ENCODE measurements around the gene RASGEF1B. TPM values are rescaled to one million over a fixed set of nuclear protein-coding genes. Genes with fewer than 3 reads are reported as not detected.

Gene RASGEF1B
- total RNA-seq: 10 to 100 TPM in 4 of 5 experiments, 1 to 10 TPM in 1; 1.1 to 82.5 (median 11.5) TPM
- 1 to 10 TPM; 5.2 to 8.1 TPM for polyA plus RNA-seq
- 339 reads per million, percentile 97 among the genes with 10 or more reads in this experiment for total RNA-seq

- H3K9me3 Mint-ChIP-seq: no peaks in the 10 kb centered on the region
- H3K4me3 Mint-ChIP-seq: peak within 1 kb of the TSS; percentile 91 to 98 (median 95)
- Histone ChIP-seq H3K36me3 (ENCODE audit: control insufficient read depth in 2 of 3, insufficient read depth in 3 of 3, low read length in 3 of 3) (peaks cover 0 to 6% (median 0%) of the 10 kb centered on the region in 3 experiments), H3K4me3 (ENCODE audit: low read length) (peak within 1 kb of the TSS; percentile 96), H3K4me1 (ENCODE audit: control insufficient read depth in 2 of 2, insufficient read depth in 2 of 2, low read length in 2 of 2) (peaks cover 13 to 18% of the 10 kb centered on the region in 2 donors), H3K9me3 (ENCODE audit: control insufficient read depth in 2 of 3, low read length in 3 of 3) (no peaks in the 10 kb centered on the region), H3K27me3 (ENCODE audit: control insufficient read depth in 2 of 2, insufficient read depth in 2 of 2, low read length in 2 of 2) (no peaks in the 10 kb centered on the region), H3K27ac (ENCODE audit: low read depth, low read length) (peak within 1 kb of the TSS; percentile 96)
- peaks cover 0 to 14% (median 0%) of the 10 kb centered on the region in 5 donors for H3K27me3 Mint-ChIP-seq
- ChIA-PET CTCF (interaction anchor here (0.6 to 4.5 kb wide), 8 partner anchors 13 to 723 kb away, joined by 3 to 29 read pairs (median 4); no protein-coding TSS in a partner anchor), POLR2A (interaction anchor here (0.5 to 5.4 kb wide), 20 partner anchors 13 to 958 kb away, joined by 3 to 59 read pairs (median 4); partner anchors contain the start of gene HNRNPDL)
- peaks cover 31 to 52% (median 40%) of the 10 kb centered on the region in 7 donors for H3K4me1 Mint-ChIP-seq
- ATAC-seq (peak; percentile 93), DNase-seq (peak; percentile 95 to 98 (median 97))
- intact Hi-C loops (cut with micrococcal nuclease): loop anchor here (1.0 to 10.0 kb wide), 17 partner anchors 21 to 1983 kb away; partner anchors contain the start of genes ENOPH1 (in 2 of the 2), HNRNPD (in 2 of the 2), HNRNPDL (in 2 of the 2) and HELQ (in 1 of the 2)
- peak within 1 kb of the TSS; percentile 87 to 100 (median 98) for H3K27ac Mint-ChIP-seq
- peaks cover 0 to 5% (median 0%) of the 10 kb centered on the region in 5 donors for H3K36me3 Mint-ChIP-seq
Observed at GRCh38 chr4:81471588-81472280, at the start of gene RASGEF1B. Gene RASGEF1B (minus strand): TSS chr4:81471907. CDS start chr4:81459508, 12,399 bp downstream.

- CTCF ChIA-PET: interaction anchor here (1.1 to 1.6 kb wide), 2 partner anchors 13 to 48 kb away, joined by 3 to 4 read pairs; partner anchors contain the start of gene RASGEF1B
- Mint-ChIP-seq H3K4me3 (no peak overlapping the region), H3K9me3 (peaks cover 0 to 3% (median 0%) of the 10 kb centered on the region in 11 donors), H3K4me1 (peaks cover 0 to 7% (median 5%) of the 10 kb centered on the region in 7 donors), H3K27ac (no peak overlapping the region), H3K36me3 (peaks cover 0 to 2% (median 0%) of the 10 kb centered on the region in 5 donors), H3K27me3 (no peaks in the 10 kb centered on the region)
- no peak overlapping the region for H3K4me3 ChIP-seq (ENCODE audit: low read length)
- H3K27ac ChIP-seq (ENCODE audit: low read depth, low read length): no peak overlapping the region
- POLR2A ChIA-PET: no interaction called here
- no peaks in the 10 kb centered on the region for H3K27me3 ChIP-seq (ENCODE audit: control insufficient read depth in 2 of 2, insufficient read depth in 2 of 2, low read length in 2 of 2)
- H3K9me3 ChIP-seq (ENCODE audit: control insufficient read depth in 2 of 3, low read length in 3 of 3): no peaks in the 10 kb centered on the region
- intact Hi-C loops (cut with micrococcal nuclease): no loop called here
- DNase-seq: no peak
- ATAC-seq: no peak
- no peaks in the 10 kb centered on the region for H3K36me3 ChIP-seq (ENCODE audit: control insufficient read depth in 2 of 3, insufficient read depth in 3 of 3, low read length in 3 of 3)
- H3K4me1 ChIP-seq (ENCODE audit: control insufficient read depth in 2 of 2, insufficient read depth in 2 of 2, low read length in 2 of 2): no peaks in the 10 kb centered on the region
Observed at GRCh38 chr4:81519856-81520255, 48.1 kb upstream of the RASGEF1B start.

GRCh38 chr4:81519427-81519773 is 47.7 kb upstream of the RASGEF1B start:
- H3K4me3 Mint-ChIP-seq: no peak overlapping the region
- intact Hi-C loops (cut with micrococcal nuclease): no loop called here
- H3K27ac Mint-ChIP-seq: no peak overlapping the region
- H3K36me3 ChIP-seq (ENCODE audit: control insufficient read depth in 2 of 3, insufficient read depth in 3 of 3, low read length in 3 of 3): no peaks in the 10 kb centered on the region
- H3K27ac ChIP-seq (ENCODE audit: low read depth, low read length): no peak overlapping the region
- POLR2A ChIA-PET: no interaction called here
- H3K27me3 ChIP-seq (ENCODE audit: control insufficient read depth in 2 of 2, insufficient read depth in 2 of 2, low read length in 2 of 2): no peaks in the 10 kb centered on the region
- H3K4me3 ChIP-seq (ENCODE audit: low read length): no peak overlapping the region
- no peaks in the 10 kb centered on the region for H3K4me1 ChIP-seq (ENCODE audit: control insufficient read depth in 2 of 2, insufficient read depth in 2 of 2, low read length in 2 of 2)
- peaks cover 0 to 3% (median 0%) of the 10 kb centered on the region in 11 donors for H3K9me3 Mint-ChIP-seq
- CTCF ChIA-PET: interaction anchor here (1.1 to 1.6 kb wide), 2 partner anchors 13 to 47 kb away, joined by 3 to 4 read pairs; partner anchors contain the start of gene RASGEF1B
- no peaks in the 10 kb centered on the region for H3K9me3 ChIP-seq (ENCODE audit: control insufficient read depth in 2 of 3, low read length in 3 of 3)
- H3K36me3 Mint-ChIP-seq: peaks cover 0 to 2% (median 0%) of the 10 kb centered on the region in 5 donors
- DNase-seq (no peak), ATAC-seq (no peak)
- peaks cover 0 to 7% (median 5%) of the 10 kb centered on the region in 7 donors for H3K4me1 Mint-ChIP-seq
- no peaks in the 10 kb centered on the region for H3K27me3 Mint-ChIP-seq

- Mint-ChIP-seq H3K36me3 (peaks cover 0 to 2% (median 0%) of the 10 kb centered on the region in 5 donors), H3K9me3 (peaks cover 0 to 3% (median 0%) of the 10 kb centered on the region in 11 donors), H3K27ac (no peak overlapping the region), H3K4me3 (no peak overlapping the region), H3K4me1 (peaks cover 0 to 7% (median 5%) of the 10 kb centered on the region in 7 donors), H3K27me3 (no peaks in the 10 kb centered on the region)
- Histone ChIP-seq H3K4me1 (ENCODE audit: control insufficient read depth in 2 of 2, insufficient read depth in 2 of 2, low read length in 2 of 2) (no peaks in the 10 kb centered on the region), H3K9me3 (ENCODE audit: control insufficient read depth in 2 of 3, low read length in 3 of 3) (no peaks in the 10 kb centered on the region), H3K27me3 (ENCODE audit: control insufficient read depth in 2 of 2, insufficient read depth in 2 of 2, low read length in 2 of 2) (no peaks in the 10 kb centered on the region), H3K4me3 (ENCODE audit: low read length) (no peak overlapping the region), H3K27ac (ENCODE audit: low read depth, low read length) (no peak overlapping the region), H3K36me3 (ENCODE audit: control insufficient read depth in 2 of 3, insufficient read depth in 3 of 3, low read length in 3 of 3) (no peaks in the 10 kb centered on the region)
- POLR2A ChIA-PET: no interaction called here
- no peak for ATAC-seq
- no peak for DNase-seq
- intact Hi-C loops (cut with micrococcal nuclease): no loop called here
- CTCF ChIA-PET: interaction anchor here (1.1 to 1.6 kb wide), 2 partner anchors 12 to 47 kb away, joined by 3 to 4 read pairs; partner anchors contain the start of gene RASGEF1B
Observed at GRCh38 chr4:81518762-81519426, 47.2 kb upstream of the RASGEF1B start.

GRCh38 chr4:81516241-81516640 is 44.5 kb upstream of the RASGEF1B start:
- H3K4me1 ChIP-seq (ENCODE audit: control insufficient read depth in 2 of 2, insufficient read depth in 2 of 2, low read length in 2 of 2): no peaks in the 10 kb centered on the region
- H3K27me3 ChIP-seq (ENCODE audit: control insufficient read depth in 2 of 2, insufficient read depth in 2 of 2, low read length in 2 of 2): no peaks in the 10 kb centered on the region
- no peaks in the 10 kb centered on the region for H3K36me3 ChIP-seq (ENCODE audit: control insufficient read depth in 2 of 3, insufficient read depth in 3 of 3, low read length in 3 of 3)
- H3K4me3 Mint-ChIP-seq: no peak overlapping the region
- ATAC-seq (no peak), DNase-seq (no peak)
- no peak overlapping the region for H3K4me3 ChIP-seq (ENCODE audit: low read length)
- ChIA-PET CTCF (no interaction called here), POLR2A (interaction anchor here (1.1 kb wide), 1 partner anchor 48 kb away, joined by 3 read pairs; no protein-coding TSS in a partner anchor)
- peaks cover 0 to 3% (median 0%) of the 10 kb centered on the region in 5 donors for H3K36me3 Mint-ChIP-seq
- H3K27ac Mint-ChIP-seq: no peak overlapping the region
- H3K27me3 Mint-ChIP-seq: peaks cover 0 to 2% (median 0%) of the 10 kb centered on the region in 5 donors
- peaks cover 0 to 18% (median 9%) of the 10 kb centered on the region in 7 donors for H3K4me1 Mint-ChIP-seq
- intact Hi-C loops (cut with micrococcal nuclease): no loop called here
- H3K9me3 ChIP-seq (ENCODE audit: control insufficient read depth in 2 of 3, low read length in 3 of 3): no peaks in the 10 kb centered on the region
- peaks cover 0 to 3% (median 0%) of the 10 kb centered on the region in 11 donors for H3K9me3 Mint-ChIP-seq
- H3K27ac ChIP-seq (ENCODE audit: low read depth, low read length): no peak overlapping the region

GRCh38 chr4:81512757-81513501 is 41.2 kb upstream of the RASGEF1B start:
- Mint-ChIP-seq H3K27me3 (peaks cover 0 to 2% (median 0%) of the 10 kb centered on the region in 5 donors), H3K9me3 (peaks cover 0 to 3% (median 0%) of the 10 kb centered on the region in 11 donors), H3K36me3 (peaks cover 0 to 3% (median 0%) of the 10 kb centered on the region in 5 donors), H3K27ac (peak overlapping the region in 2 of 9 donors; percentile 26 to 46), H3K4me1 (peaks cover 4 to 26% (median 10%) of the 10 kb centered on the region in 7 donors), H3K4me3 (no peak overlapping the region)
- CTCF ChIA-PET: interaction anchor here (0.5 kb wide), 1 partner anchor 21 kb away, joined by 3 read pairs; no protein-coding TSS in a partner anchor
- H3K9me3 ChIP-seq (ENCODE audit: control insufficient read depth in 2 of 3, low read length in 3 of 3): no peaks in the 10 kb centered on the region
- no peaks in the 10 kb centered on the region for H3K27me3 ChIP-seq (ENCODE audit: control insufficient read depth in 2 of 2, insufficient read depth in 2 of 2, low read length in 2 of 2)
- DNase-seq: no peak
- H3K27ac ChIP-seq (ENCODE audit: low read depth, low read length): no peak overlapping the region
- no peaks in the 10 kb centered on the region for H3K36me3 ChIP-seq (ENCODE audit: control insufficient read depth in 2 of 3, insufficient read depth in 3 of 3, low read length in 3 of 3)
- H3K4me3 ChIP-seq (ENCODE audit: low read length): no peak overlapping the region
- intact Hi-C loops (cut with micrococcal nuclease): no loop called here
- POLR2A ChIA-PET: no interaction called here
- H3K4me1 ChIP-seq (ENCODE audit: control insufficient read depth in 2 of 2, insufficient read depth in 2 of 2, low read length in 2 of 2): no peaks in the 10 kb centered on the region
- no peak for ATAC-seq

All from naive thymus-derived CD4-positive, alpha-beta T cell (primary cell).